Uterus (tissue), 4 donors: Measurements from ENCODE around the gene ANKS6. TPM values are rescaled to one million over a fixed set of nuclear protein-coding genes. Genes with fewer than 3 reads are reported as not detected.

Source experiments
- DNase-seq, 2 donors: peaks; one replicate each; pipeline ENCODE4 v3.0.0-alpha.2; 2019 to 2020
- H3K27ac ChIP-seq, 2 donors: fragments of 200-600 bp; sonication (generic); 1 replicate in 1 of 2; 2 replicates in 1 of 2; pipeline ENCODE4 v1.5.1; 2016 to 2018
- H3K27me3 ChIP-seq, 2 donors: fragments of 200-600 bp; sonication (generic); one replicate each; pipeline ENCODE4 v1.5.1; 2018 to 2019; ENCODE audit warnings: control low read depth in 1 of 2
- H3K36me3 ChIP-seq, 2 donors: fragments of 200-600 bp; sonication (generic); one replicate each; pipeline ENCODE4 v1.5.1; 2019; ENCODE audit warnings: control low read depth in 1 of 2
- H3K4me1 ChIP-seq, 2 donors: fragments of 200-600 bp; sonication (generic); one replicate each; pipeline ENCODE4 v1.5.1; 2018 to 2019; ENCODE audit warnings: control low read depth in 1 of 2
- H3K4me3 ChIP-seq, 2 donors: fragments of 200-600 bp; sonication (generic); 1 replicate in 1 of 2; 2 replicates in 1 of 2; pipeline ENCODE4 v1.5.1; 2018 to 2019; ENCODE audit warnings: mild to moderate bottlenecking in 1 of 2
- H3K9me3 ChIP-seq, 2 donors: fragments of 200-600 bp; sonication (generic); one replicate each; pipeline ENCODE4 v1.5.1; 2019; ENCODE audit warnings: control low read depth in 1 of 2
- CTCF ChIP-seq, 4 experiments: fragments of 200-600 bp in 2 of 4; fragments of 450-650 bp in 2 of 4; sonication (generic) in 2 of 4; IDR thresholded peaks; one replicate each; pipeline ENCODE4 v1.5.1; 2016 to 2019; ENCODE audit warnings: antibody characterized with exemption in 4 of 4, mild to moderate bottlenecking in 2 of 4, moderate library complexity in 1 of 4
- POLR2A ChIP-seq, 2 donors: fragments of 450-650 bp; IDR thresholded peaks; one replicate each; pipeline ENCODE4 v1.6.1; 2016; ENCODE audit warnings: antibody characterized with exemption in 2 of 2, mild to moderate bottlenecking in 1 of 2, moderate library complexity in 1 of 2
- intact Hi-C: fragments of 100-400 bp; cut with DNase I; formaldehyde crosslinking; loops from one replicate; pipeline ENCODE4 v1.15.1; 2023; ENCODE audit warnings: low total_unique reads
- total RNA-seq, 4 donors: library from RNA; depleted of rRNA in 3 of 4; stranded (reverse); fragments of >200 nt in 3 of 4; gene quantifications; one replicate each; pipeline versions ENCODE4 v1.1.0 to v1.2.4, GENCODE V29; 2014 to 2023
- donor health status: DM: yes; HTN: yes; CAD: no.

The ANKS6 gene
- total RNA-seq, 4 donors from 2014 or later = 2.6 to 26.9 (median 13.7) TPM

- intact Hi-C loops = no loop called here
- H3K36me3 ChIP-seq = no peaks in the 10 kb centered on the region
- no peaks in the 10 kb centered on the region for H3K9me3 ChIP-seq
- H3K27me3 ChIP-seq = no peaks in the 10 kb centered on the region
- H3K4me1 ChIP-seq = no peaks in the 10 kb centered on the region
- no peak overlapping the region for H3K27ac ChIP-seq
- no peak for DNase-seq
- no peak for TF ChIP-seq CTCF (IDR thresholded peaks at IDR 0.05)
- TF ChIP-seq POLR2A (IDR thresholded peaks at IDR 0.05) = no peak
- H3K4me3 ChIP-seq = no peak overlapping the region
These were observed 29.1 kb upstream of the ANKS6 start for GRCh38 chr9:98825414-98825813.

GRCh38 chr9:98823666-98824334 lies 27.4 kb upstream of the ANKS6 start:
- H3K27me3 ChIP-seq = no peaks in the 10 kb centered on the region
- no peak overlapping the region for H3K27ac ChIP-seq
- no peak for DNase-seq
- intact Hi-C loops = no loop called here
- H3K4me1 ChIP-seq = no peaks in the 10 kb centered on the region
- TF ChIP-seq POLR2A (IDR thresholded peaks at IDR 0.05) = no peak
- TF ChIP-seq CTCF (IDR thresholded peaks at IDR 0.05) = no peak
- H3K36me3 ChIP-seq = no peaks in the 10 kb centered on the region
- no peaks in the 10 kb centered on the region for H3K9me3 ChIP-seq
- H3K4me3 ChIP-seq = no peak overlapping the region

- Histone ChIP-seq H3K27ac (no peak overlapping the region), H3K4me1 (no peaks in the 10 kb centered on the region), H3K36me3 (no peaks in the 10 kb centered on the region), H3K4me3 (no peak overlapping the region), H3K27me3 (no peaks in the 10 kb centered on the region), H3K9me3 (no peaks in the 10 kb centered on the region)
- intact Hi-C loops = no loop called here
- TF ChIP-seq CTCF (IDR thresholded peaks at IDR 0.05) = no peak
- TF ChIP-seq POLR2A (IDR thresholded peaks at IDR 0.05) = no peak
- no peak for DNase-seq
These were observed 26.3 kb upstream of the ANKS6 start for GRCh38 chr9:98822661-98823060.

GRCh38 chr9:98821831-98822230 lies 25.5 kb upstream of the ANKS6 start:
- intact Hi-C loops = no loop called here
- TF ChIP-seq POLR2A (IDR thresholded peaks at IDR 0.05) (no peak), CTCF (IDR thresholded peaks at IDR 0.05) (no peak)
- no peak overlapping the region for H3K4me3 ChIP-seq
- no peaks in the 10 kb centered on the region for H3K27me3 ChIP-seq
- no peak overlapping the region for H3K27ac ChIP-seq
- H3K9me3 ChIP-seq = no peaks in the 10 kb centered on the region
- H3K36me3 ChIP-seq = no peaks in the 10 kb centered on the region
- DNase-seq = no peak
- no peaks in the 10 kb centered on the region for H3K4me1 ChIP-seq

GRCh38 chr9:98819231-98819630 lies 22.9 kb upstream of the ANKS6 start:
- H3K4me1 ChIP-seq = no peaks in the 10 kb centered on the region
- TF ChIP-seq CTCF (IDR thresholded peaks at IDR 0.05) = no peak
- no peak for TF ChIP-seq POLR2A (IDR thresholded peaks at IDR 0.05)
- no peaks in the 10 kb centered on the region for H3K36me3 ChIP-seq
- no peaks in the 10 kb centered on the region for H3K9me3 ChIP-seq
- no peak for DNase-seq
- intact Hi-C loops = no loop called here
- no peak overlapping the region for H3K27ac ChIP-seq
- no peaks in the 10 kb centered on the region for H3K27me3 ChIP-seq
- no peak overlapping the region for H3K4me3 ChIP-seq
